Stimulated activated CD8-positive, alpha-beta memory T cell treated with anti-CD3 and anti-CD28 coated beads, Interleukin-2, amount 100 ng/mL, for 1 hour (primary cell): Measurements from ENCODE around the gene TMEM266.

ENCODE experiments used
- DNase-seq, 2 donors: peaks; one replicate each; pipeline ENCODE4 v3.0.0-alpha.2; 2020; ENCODE audit warnings: low read depth in 2 of 2

Gene TMEM266

GRCh38 chr15:76162784-76163456 is 103.1 kb downstream of the TMEM266 start:
- no peak for DNase-seq

GRCh38 chr15:76163457-76164295 is 103.9 kb downstream of the TMEM266 start:
- DNase-seq, result no peak

GRCh38 chr15:76164602-76165001 is 104.8 kb downstream of the TMEM266 start:
- no peak for DNase-seq

- DNase-seq, result no peak
Measured at GRCh38 chr15:76165951-76166350, 106.2 kb downstream of the TMEM266 start.

GRCh38 chr15:76168237-76168984 is 108.6 kb downstream of the TMEM266 start:
- DNase-seq, result no peak

- DNase-seq, result no peak
Measured at GRCh38 chr15:76169018-76169417, 109.2 kb downstream of the TMEM266 start.

GRCh38 chr15:76169911-76170800 is 110.4 kb downstream of the TMEM266 start:
- no peak for DNase-seq

- DNase-seq, result no peak
Measured at GRCh38 chr15:76172782-76173181, 113.0 kb downstream of the TMEM266 start.

- no peak for DNase-seq
Measured at GRCh38 chr15:76173317-76173834, 113.6 kb downstream of the TMEM266 start.

- DNase-seq, result no peak
Measured at GRCh38 chr15:76174654-76175053, 114.9 kb downstream of the TMEM266 start.

GRCh38 chr15:76175442-76175841 is 115.7 kb downstream of the TMEM266 start:
- no peak for DNase-seq

GRCh38 chr15:76176059-76176458 is 116.3 kb downstream of the TMEM266 start:
- DNase-seq, result no peak

GRCh38 chr15:76176487-76177085 is 116.8 kb downstream of the TMEM266 start:
- DNase-seq, result no peak

GRCh38 chr15:76177491-76178040 is 117.8 kb downstream of the TMEM266 start:
- no peak for DNase-seq

- no peak for DNase-seq
Measured at GRCh38 chr15:76178296-76179000, 118.7 kb downstream of the TMEM266 start.

GRCh38 chr15:76179023-76179422 is 119.2 kb downstream of the TMEM266 start:
- no peak for DNase-seq

- no peak for DNase-seq
Measured at GRCh38 chr15:76180321-76180720, 120.5 kb downstream of the TMEM266 start.

- no peak for DNase-seq
Measured at GRCh38 chr15:76181705-76182107, 121.9 kb downstream of the TMEM266 start.

GRCh38 chr15:76183930-76184649 is 124.3 kb downstream of the TMEM266 start:
- DNase-seq, result no peak
